Measurements from ENCODE around the gene GLIS1. TPM values are rescaled to one million over a fixed set of nuclear protein-coding genes. Genes with fewer than 3 reads are reported as not detected.

The GLIS1 gene
- total RNA-seq, 1 experiment from 2014 or later = 0.24 TPM

- H3K36me3 Mint-ChIP-seq = peaks cover 18% of the 10 kb centered on the region
- no peak overlapping the region for H3K4me3 Mint-ChIP-seq
- ChIA-PET CTCF (interaction anchor here (1.0 to 2.2 kb wide), 3 partner anchors 39 to 97 kb away, joined by 3 to 6 read pairs (median 6); no protein-coding TSS in a partner anchor), POLR2A (no interaction called here)
- H3K27me3 Mint-ChIP-seq (ENCODE audit: low read depth) = no peaks in the 10 kb centered on the region
- no peaks in the 10 kb centered on the region for H3K4me1 Mint-ChIP-seq
- ATAC-seq (no peak), DNase-seq (ENCODE audit: low spot score) (no peak)
- no peak overlapping the region for H3K27ac Mint-ChIP-seq
- H3K9me3 Mint-ChIP-seq = peaks cover 7% of the 10 kb centered on the region
- TF ChIP-seq, protein P1, sequence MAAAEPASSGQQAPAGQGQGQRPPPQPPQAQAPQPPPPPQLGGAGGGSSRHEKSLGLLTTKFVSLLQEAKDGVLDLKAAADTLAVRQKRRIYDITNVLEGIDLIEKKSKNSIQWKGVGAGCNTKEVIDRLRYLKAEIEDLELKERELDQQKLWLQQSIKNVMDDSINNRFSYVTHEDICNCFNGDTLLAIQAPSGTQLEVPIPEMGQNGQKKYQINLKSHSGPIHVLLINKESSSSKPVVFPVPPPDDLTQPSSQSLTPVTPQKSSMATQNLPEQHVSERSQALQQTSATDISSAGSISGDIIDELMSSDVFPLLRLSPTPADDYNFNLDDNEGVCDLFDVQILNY (CRISPR knock-in tag; IDR thresholded peaks at IDR 0.05) = no peak
- no peak for TF ChIP-seq ZNF423 (CRISPR knock-in tag; IDR thresholded peaks at IDR 0.05)
- no peak for TF ChIP-seq PRDM15 (CRISPR knock-in tag; IDR thresholded peaks at IDR 0.05)
Observed at GRCh38 chr1:53763911-53764310, 24.9 kb upstream of the GLIS1 start.

DNA sequence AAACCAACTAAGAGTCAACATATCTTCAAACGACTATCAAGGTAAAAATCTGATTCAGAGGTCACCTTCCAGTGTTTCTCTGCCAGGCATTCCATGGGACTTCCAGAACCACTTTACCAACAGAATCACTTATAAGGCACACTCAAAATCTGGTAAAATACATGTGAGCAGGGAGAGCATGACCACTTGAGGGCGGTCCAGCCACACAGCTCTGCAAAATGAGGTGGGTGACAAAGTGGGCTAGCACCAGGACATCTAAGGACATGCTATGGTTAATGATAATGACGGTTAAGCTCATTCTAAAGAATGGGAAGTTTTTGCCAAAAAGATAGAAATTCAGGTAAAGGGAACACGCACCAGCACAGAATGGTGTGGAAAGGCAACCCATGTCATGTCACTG lies 24.5 kb upstream of the GLIS1 start:
- Mint-ChIP-seq H3K27ac (no peak overlapping the region), H3K27me3 (ENCODE audit: low read depth) (no peaks in the 10 kb centered on the region), H3K9me3 (peaks cover 7% of the 10 kb centered on the region), H3K36me3 (peaks cover 16% of the 10 kb centered on the region), H3K4me3 (no peak overlapping the region), H3K4me1 (no peaks in the 10 kb centered on the region)
- DNase-seq (ENCODE audit: low spot score) (no peak), ATAC-seq (no peak)
- ChIA-PET CTCF (interaction anchor here (0.7 to 2.2 kb wide), 4 partner anchors 38 to 196 kb away, joined by 3 to 6 read pairs (median 5); no protein-coding TSS in a partner anchor), POLR2A (no interaction called here)
- TF ChIP-seq, protein P2, sequence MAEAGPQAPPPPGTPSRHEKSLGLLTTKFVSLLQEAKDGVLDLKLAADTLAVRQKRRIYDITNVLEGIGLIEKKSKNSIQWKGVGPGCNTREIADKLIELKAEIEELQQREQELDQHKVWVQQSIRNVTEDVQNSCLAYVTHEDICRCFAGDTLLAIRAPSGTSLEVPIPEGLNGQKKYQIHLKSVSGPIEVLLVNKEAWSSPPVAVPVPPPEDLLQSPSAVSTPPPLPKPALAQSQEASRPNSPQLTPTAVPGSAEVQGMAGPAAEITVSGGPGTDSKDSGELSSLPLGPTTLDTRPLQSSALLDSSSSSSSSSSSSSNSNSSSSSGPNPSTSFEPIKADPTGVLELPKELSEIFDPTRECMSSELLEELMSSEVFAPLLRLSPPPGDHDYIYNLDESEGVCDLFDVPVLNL (CRISPR knock-in tag; IDR thresholded peaks at IDR 0.05; ENCODE audit: borderline replicate concordance, low read depth) = no peak
- TF ChIP-seq, protein P3, sequence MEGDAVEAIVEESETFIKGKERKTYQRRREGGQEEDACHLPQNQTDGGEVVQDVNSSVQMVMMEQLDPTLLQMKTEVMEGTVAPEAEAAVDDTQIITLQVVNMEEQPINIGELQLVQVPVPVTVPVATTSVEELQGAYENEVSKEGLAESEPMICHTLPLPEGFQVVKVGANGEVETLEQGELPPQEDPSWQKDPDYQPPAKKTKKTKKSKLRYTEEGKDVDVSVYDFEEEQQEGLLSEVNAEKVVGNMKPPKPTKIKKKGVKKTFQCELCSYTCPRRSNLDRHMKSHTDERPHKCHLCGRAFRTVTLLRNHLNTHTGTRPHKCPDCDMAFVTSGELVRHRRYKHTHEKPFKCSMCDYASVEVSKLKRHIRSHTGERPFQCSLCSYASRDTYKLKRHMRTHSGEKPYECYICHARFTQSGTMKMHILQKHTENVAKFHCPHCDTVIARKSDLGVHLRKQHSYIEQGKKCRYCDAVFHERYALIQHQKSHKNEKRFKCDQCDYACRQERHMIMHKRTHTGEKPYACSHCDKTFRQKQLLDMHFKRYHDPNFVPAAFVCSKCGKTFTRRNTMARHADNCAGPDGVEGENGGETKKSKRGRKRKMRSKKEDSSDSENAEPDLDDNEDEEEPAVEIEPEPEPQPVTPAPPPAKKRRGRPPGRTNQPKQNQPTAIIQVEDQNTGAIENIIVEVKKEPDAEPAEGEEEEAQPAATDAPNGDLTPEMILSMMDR (IDR thresholded peaks at IDR 0.05) = no peak
- TF ChIP-seq STAT6 (CRISPR knock-in tag; conservative IDR thresholded peaks at IDR 0.05; ENCODE audit: low read depth) (no peak), NFATC4 (CRISPR knock-in tag; IDR thresholded peaks at IDR 0.05) (no peak), TP53 (CRISPR knock-in tag; IDR thresholded peaks at IDR 0.05) (no peak), CREB1 (CRISPR knock-in tag; IDR thresholded peaks at IDR 0.05) (no peak), SOX15 (CRISPR knock-in tag; IDR thresholded peaks at IDR 0.05) (no peak), RORB (CRISPR knock-in tag; IDR thresholded peaks at IDR 0.05) (no peak), ZNF219 (CRISPR knock-in tag; IDR thresholded peaks at IDR 0.05; ENCODE audit: borderline replicate concordance) (no peak)
- TF ChIP-seq, protein P4, sequence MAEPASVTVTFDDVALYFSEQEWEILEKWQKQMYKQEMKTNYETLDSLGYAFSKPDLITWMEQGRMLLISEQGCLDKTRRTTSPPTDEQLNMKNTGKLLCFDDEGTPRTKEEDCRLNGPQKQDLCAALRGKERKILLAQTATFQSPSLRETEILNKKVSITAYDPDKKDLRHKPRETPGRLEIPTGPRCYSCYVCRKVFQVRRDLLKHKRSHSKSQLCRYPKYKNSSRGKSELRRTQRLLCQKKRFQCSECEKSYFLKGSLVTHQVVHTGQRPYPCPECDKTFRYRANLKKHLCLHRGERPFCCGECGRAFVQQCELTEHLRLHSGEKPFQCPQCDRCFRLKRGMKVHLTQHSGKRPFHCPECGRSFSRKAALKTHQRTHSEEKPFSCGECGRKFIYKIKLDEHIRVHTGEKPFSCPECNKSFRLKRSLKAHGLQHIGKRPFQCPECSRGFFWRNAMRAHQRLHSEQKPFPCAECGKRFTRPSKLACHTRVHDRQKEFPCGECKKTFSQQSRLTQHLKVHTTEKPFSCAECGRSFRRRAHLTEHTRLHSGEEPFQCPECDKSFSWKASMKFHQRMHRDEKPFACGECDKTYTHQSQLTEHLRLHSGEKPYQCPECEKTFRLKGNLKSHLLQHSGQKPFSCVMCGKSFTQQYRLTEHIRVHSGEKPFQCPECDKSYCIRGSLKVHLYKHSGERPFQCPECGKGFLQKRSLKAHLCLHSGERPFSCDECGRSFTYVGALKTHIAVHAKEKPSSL (CRISPR knock-in tag; conservative IDR thresholded peaks at IDR 0.05) = no peak
- TF ChIP-seq, protein P5, sequence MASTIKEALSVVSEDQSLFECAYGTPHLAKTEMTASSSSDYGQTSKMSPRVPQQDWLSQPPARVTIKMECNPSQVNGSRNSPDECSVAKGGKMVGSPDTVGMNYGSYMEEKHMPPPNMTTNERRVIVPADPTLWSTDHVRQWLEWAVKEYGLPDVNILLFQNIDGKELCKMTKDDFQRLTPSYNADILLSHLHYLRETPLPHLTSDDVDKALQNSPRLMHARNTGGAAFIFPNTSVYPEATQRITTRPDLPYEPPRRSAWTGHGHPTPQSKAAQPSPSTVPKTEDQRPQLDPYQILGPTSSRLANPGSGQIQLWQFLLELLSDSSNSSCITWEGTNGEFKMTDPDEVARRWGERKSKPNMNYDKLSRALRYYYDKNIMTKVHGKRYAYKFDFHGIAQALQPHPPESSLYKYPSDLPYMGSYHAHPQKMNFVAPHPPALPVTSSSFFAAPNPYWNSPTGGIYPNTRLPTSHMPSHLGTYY (CRISPR knock-in tag; IDR thresholded peaks at IDR 0.05) = no peak
- TF ChIP-seq, protein P6, sequence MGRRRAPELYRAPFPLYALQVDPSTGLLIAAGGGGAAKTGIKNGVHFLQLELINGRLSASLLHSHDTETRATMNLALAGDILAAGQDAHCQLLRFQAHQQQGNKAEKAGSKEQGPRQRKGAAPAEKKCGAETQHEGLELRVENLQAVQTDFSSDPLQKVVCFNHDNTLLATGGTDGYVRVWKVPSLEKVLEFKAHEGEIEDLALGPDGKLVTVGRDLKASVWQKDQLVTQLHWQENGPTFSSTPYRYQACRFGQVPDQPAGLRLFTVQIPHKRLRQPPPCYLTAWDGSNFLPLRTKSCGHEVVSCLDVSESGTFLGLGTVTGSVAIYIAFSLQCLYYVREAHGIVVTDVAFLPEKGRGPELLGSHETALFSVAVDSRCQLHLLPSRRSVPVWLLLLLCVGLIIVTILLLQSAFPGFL (CRISPR knock-in tag; IDR thresholded peaks at IDR 0.05; ENCODE audit: borderline replicate concordance) = no peak
- TF ChIP-seq, protein P7, sequence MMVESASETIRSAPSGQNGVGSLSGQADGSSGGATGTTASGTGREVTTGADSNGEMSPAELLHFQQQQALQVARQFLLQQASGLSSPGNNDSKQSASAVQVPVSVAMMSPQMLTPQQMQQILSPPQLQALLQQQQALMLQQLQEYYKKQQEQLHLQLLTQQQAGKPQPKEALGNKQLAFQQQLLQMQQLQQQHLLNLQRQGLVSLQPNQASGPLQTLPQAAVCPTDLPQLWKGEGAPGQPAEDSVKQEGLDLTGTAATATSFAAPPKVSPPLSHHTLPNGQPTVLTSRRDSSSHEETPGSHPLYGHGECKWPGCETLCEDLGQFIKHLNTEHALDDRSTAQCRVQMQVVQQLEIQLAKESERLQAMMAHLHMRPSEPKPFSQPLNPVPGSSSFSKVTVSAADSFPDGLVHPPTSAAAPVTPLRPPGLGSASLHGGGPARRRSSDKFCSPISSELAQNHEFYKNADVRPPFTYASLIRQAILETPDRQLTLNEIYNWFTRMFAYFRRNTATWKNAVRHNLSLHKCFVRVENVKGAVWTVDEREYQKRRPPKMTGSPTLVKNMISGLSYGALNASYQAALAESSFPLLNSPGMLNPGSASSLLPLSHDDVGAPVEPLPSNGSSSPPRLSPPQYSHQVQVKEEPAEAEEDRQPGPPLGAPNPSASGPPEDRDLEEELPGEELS (CRISPR knock-in tag; IDR thresholded peaks at IDR 0.05) = no peak
